AG04450 (cell line): ENCODE results near the gene TIMP2. TPM values are rescaled to one million over a fixed set of nuclear protein-coding genes. Genes with fewer than 3 reads are reported as not detected.

Source experiments
- CTCF ChIA-PET: fragments of 300-600, 350-600 bp; formaldehyde crosslinking; extraction: SDS; loops from one replicate; lab custom pipeline; 2022; ENCODE audit warnings: antibody characterized with exemption, inconsistent platforms; lab: Charles Lee
- POLR2A ChIA-PET: fragments of 350-600 bp; formaldehyde crosslinking; extraction: SDS; loops from one replicate; lab custom pipeline; 2021; ENCODE audit warnings: antibody characterized with exemption, inconsistent platforms; lab: Yijun Ruan, JAX
- DNase-seq: peaks from one replicate; pipeline ENCODE4 v3.0.0-alpha.2; 2011; ENCODE audit warnings: low read depth, low spot score
- H3K27ac ChIP-seq: one replicate; pipeline ENCODE4 v1.5.1; 2012; ENCODE audit warnings: low read depth, low read length, control low read depth
- H3K27me3 ChIP-seq: one replicate; pipeline ENCODE4 v1.6.0; 2012; ENCODE audit warnings: low read length; ENCODE audit not compliant: control insufficient read depth, insufficient read depth
- H3K4me3 ChIP-seq: 2 replicates; pipeline ENCODE4 v1.5.1; 2011; ENCODE audit warnings: mild to moderate bottlenecking, low read depth, low read length, control low read depth
- H3K9me3 ChIP-seq: 2 replicates; pipeline ENCODE4 v1.5.1; 2012; ENCODE audit warnings: low read length; ENCODE audit not compliant: control insufficient read depth, insufficient read depth
- CTCF ChIP-seq: IDR thresholded peaks from 2 replicates; pipeline ENCODE4 v1.5.1; 2011; ENCODE audit warnings: low read depth, low read length, control low read depth, inconsistent platforms
- polyA plus RNA-seq: library from polyadenylated mRNA; depleted of rRNA; stranded (reverse); fragments of >200 nt; gene quantifications from 2 replicates; pipeline ENCODE4 v1.2.3, GENCODE V29; 2011

Gene TIMP2
- polyA plus RNA-seq, 1 experiment = 356 TPM

DNA sequence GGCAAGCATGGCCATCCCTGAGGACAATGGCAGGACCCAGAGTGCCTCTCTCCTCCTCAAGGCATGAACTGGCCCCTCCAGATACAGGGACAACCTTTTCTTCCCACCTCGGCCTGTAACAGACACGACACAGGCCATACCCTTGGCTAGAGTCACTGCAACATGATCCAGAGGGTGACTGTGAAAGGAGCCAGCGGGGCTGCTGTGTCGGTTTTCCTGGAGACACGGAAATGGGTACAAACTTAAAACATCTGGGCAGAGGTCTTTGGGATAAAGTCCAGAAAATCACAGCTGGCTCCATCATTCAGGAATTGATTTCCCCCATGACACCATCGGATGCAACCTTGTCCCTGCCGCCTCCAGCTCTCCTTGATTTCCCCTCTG is 27.5 kb downstream of the TIMP2 start:
- TF ChIP-seq CTCF = no peak
- DNase-seq = no peak
- H3K27ac ChIP-seq = no peak overlapping the region
- H3K9me3 ChIP-seq = no peaks in the 10 kb centered on the region; the same call in 1 of the 2 replicates
- CTCF ChIA-PET = no interaction called here
- no peak overlapping the region for H3K4me3 ChIP-seq
- no peaks in the 10 kb centered on the region for H3K27me3 ChIP-seq
- POLR2A ChIA-PET = interaction anchor here (0.9 kb wide), 1 partner anchor 14 kb away, joined by 3 read pairs; no protein-coding TSS in a partner anchor

- H3K27me3 ChIP-seq = no peaks in the 10 kb centered on the region
- no peak overlapping the region for H3K4me3 ChIP-seq
- DNase-seq = no peak
- H3K27ac ChIP-seq = no peak overlapping the region
- CTCF ChIA-PET = no interaction called here
- H3K9me3 ChIP-seq = no peaks in the 10 kb centered on the region; the same call in 1 of the 2 replicates
- POLR2A ChIA-PET = interaction anchor here (0.6 kb wide), 1 partner anchor 17 kb away, joined by 3 read pairs; no protein-coding TSS in a partner anchor
- TF ChIP-seq CTCF = no peak
Observed at GRCh38 chr17:78896834-78897663, 28.1 kb downstream of the TIMP2 start.

GRCh38 chr17:78896091-78896833 is 28.9 kb downstream of the TIMP2 start:
- H3K4me3 ChIP-seq = no peak overlapping the region
- TF ChIP-seq CTCF = no peak
- no peaks in the 10 kb centered on the region for H3K27me3 ChIP-seq
- H3K9me3 ChIP-seq = no peaks in the 10 kb centered on the region; the same call in 1 of the 2 replicates
- ChIA-PET CTCF (interaction anchor here (1.6 kb wide), 1 partner anchor 31 kb away, joined by 4 read pairs; no protein-coding TSS in a partner anchor), POLR2A (interaction anchor here (0.6 to 1.1 kb wide), 2 partner anchors 13 to 18 kb away, joined by 3 to 5 read pairs; no protein-coding TSS in a partner anchor)
- peak overlapping the region; percentile 34 for H3K27ac ChIP-seq
- no peak for DNase-seq

DNA sequence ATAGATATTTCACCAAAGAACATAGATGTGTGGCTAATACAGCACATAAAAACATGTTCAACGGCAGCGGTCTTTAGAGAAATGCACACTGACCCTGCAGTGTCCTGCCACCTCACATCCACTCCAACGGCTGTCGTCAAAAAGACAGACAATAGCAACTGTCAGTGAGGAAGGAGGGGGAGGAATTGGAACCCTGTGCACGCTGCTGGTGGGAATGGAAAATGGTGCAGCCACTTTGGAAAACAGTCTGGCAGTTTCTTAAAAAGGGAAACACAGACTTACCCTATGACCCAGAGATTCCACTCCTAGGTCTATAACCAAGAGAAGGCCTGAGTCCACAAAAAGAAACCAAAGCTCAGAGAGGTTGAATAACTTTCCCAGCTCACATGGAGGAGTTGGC is 29.9 kb downstream of the TIMP2 start:
- no peaks in the 10 kb centered on the region; the same call in 1 of the 2 replicates for H3K9me3 ChIP-seq
- POLR2A ChIA-PET = interaction anchor here (1.1 kb wide), 1 partner anchor 12 kb away, joined by 5 read pairs; no protein-coding TSS in a partner anchor
- H3K4me3 ChIP-seq = no peak overlapping the region
- TF ChIP-seq CTCF = no peak
- no peak for DNase-seq
- CTCF ChIA-PET = interaction anchor here (1.6 kb wide), 1 partner anchor 30 kb away, joined by 4 read pairs; no protein-coding TSS in a partner anchor
- no peaks in the 10 kb centered on the region for H3K27me3 ChIP-seq
- peak overlapping the region; percentile 34 for H3K27ac ChIP-seq
